K562 (cell line): ENCODE measurements around the gene LPCAT2. TPM values are rescaled to one million over a fixed set of nuclear protein-coding genes. Genes with fewer than 3 reads are reported as not detected.

Source experiments
- ATAC-seq: fragments of 200-7000 bp; cut with Tn5 transposase; 3 replicates; pipeline ENCODE4 v1.9.1; 2020; ENCODE audit warnings: moderate library complexity
- BruUV-seq: library from RNA; stranded (reverse); fragments of 400-500 nt; replicated peaks from 2 replicates; lab custom pipeline; 2021; lab: Mats Ljungman, UMichigan
- CTCF ChIA-PET: fragments of 300-600 bp; formaldehyde crosslinking; extraction: SDS; loops from one replicate; lab custom pipeline; 2021; ENCODE audit warnings: low intra/inter-chr PET ratio; lab: Yijun Ruan, JAX
- POLR2A ChIA-PET: fragments of 300-600, 350-650 bp; sonication (Branson Sonifier 250); formaldehyde crosslinking; extraction: SDS; loops from one replicate; lab custom pipeline; 2021; ENCODE audit warnings: antibody characterized with exemption, inconsistent platforms; lab: Yijun Ruan, JAX
- DNase-seq, 4 experiments: peaks; one replicate each; pipeline versions ENCODE4 v3.0.0 to v3.0.0-alpha.2; 2011 to 2018; ENCODE audit warnings: low spot score in 3 of 4, mixed read lengths in 3 of 4; ENCODE audit errors: extremely low read depth in 1 of 4
- FAIRE-seq: peaks from 2 replicates; lab custom pipeline; 2011; peaks lifted over from hg19 to GRCh38; lab: Jason Lieb, UNC
- H2AFZ ChIP-seq: 2 replicates; pipeline ENCODE4 v1.6.0; 2011; ENCODE audit warnings: low read depth, low read length, control low read depth, inconsistent platforms
- H3K27ac ChIP-seq: fragments of 200-600 bp; 3 replicates; pipeline ENCODE4 v1.8.0; 2011; ENCODE audit warnings: low read depth, mild to moderate bottlenecking, control low read depth, inconsistent platforms, low read length, moderate library complexity, mixed read lengths; ENCODE audit errors: extremely low read depth
- H3K27me3 ChIP-seq, 2 experiments: fragments of 300-600 bp in 1 of 2; 2 replicates in 1 of 2; 3 replicates in 1 of 2; pipeline versions ENCODE4 v1.6.0 to v1.8.0; 2011; ENCODE audit warnings: inconsistent platforms in 2 of 2, low read length in 2 of 2, mild to moderate bottlenecking in 1 of 2, mixed read lengths in 1 of 2, moderate library complexity in 1 of 2; ENCODE audit not compliant: control insufficient read depth in 2 of 2, insufficient read depth in 2 of 2
- H3K36me3 ChIP-seq: fragments of 300-600 bp; 3 replicates; pipeline ENCODE4 v1.8.0; 2011; ENCODE audit warnings: mild to moderate bottlenecking, low read length, inconsistent platforms; ENCODE audit not compliant: control insufficient read depth, insufficient read depth
- H3K4me1 ChIP-seq, 2 experiments: fragments of 200-600 bp in 1 of 2; replicated peaks in 1 of 2; 2 replicates in 1 of 2; 3 replicates in 1 of 2; pipeline versions ENCODE4 v1.5.1 to v1.8.0; 2011; ENCODE audit warnings: inconsistent platforms in 2 of 2, low read length in 2 of 2, mild to moderate bottlenecking in 1 of 2, mixed read lengths in 1 of 2, moderate library complexity in 1 of 2; ENCODE audit not compliant: control insufficient read depth in 2 of 2, insufficient read depth in 2 of 2
- H3K4me2 ChIP-seq: 2 replicates; pipeline ENCODE4 v1.6.1; 2011; ENCODE audit warnings: low read length, control low read depth, inconsistent platforms, mixed read lengths; ENCODE audit not compliant: insufficient read depth
- H3K4me3 ChIP-seq: fragments of 200-600 bp; sonication (generic), shearing (Covaris generic); 2 replicates; pipeline ENCODE4 v1.5.1; 2016; ENCODE audit warnings: control low read depth, inconsistent platforms
- H3K79me2 ChIP-seq: fragments of 200-600 bp; 3 replicates; pipeline ENCODE4 v1.8.0; 2011; ENCODE audit warnings: low read length, inconsistent platforms; ENCODE audit not compliant: control insufficient read depth, insufficient read depth
- H3K9ac ChIP-seq, 2 experiments: 2 replicates each; pipeline versions ENCODE4 v1.6.0 to v1.6.1; 2011; ENCODE audit warnings: low read depth in 2 of 2, low read length in 2 of 2, control low read depth in 1 of 2, inconsistent platforms in 1 of 2, mild to moderate bottlenecking in 1 of 2, mixed read lengths in 1 of 2; ENCODE audit not compliant: insufficient read depth in 1 of 2
- H3K9me1 ChIP-seq: one replicate; pipeline ENCODE4 v1.6.0; 2011; ENCODE audit warnings: inconsistent platforms, mild to moderate bottlenecking, low read length, moderate library complexity; ENCODE audit not compliant: control insufficient read depth, insufficient read depth
- H3K9me3 ChIP-seq: replicated peaks from 2 replicates; pipeline ENCODE4 v1.5.1; 2011; ENCODE audit warnings: low read depth, low read length, inconsistent platforms; ENCODE audit not compliant: control insufficient read depth, insufficient read depth
- H4K20me1 ChIP-seq: replicated peaks from 2 replicates; pipeline ENCODE4 v1.6.1; 2011; ENCODE audit warnings: low read length, inconsistent platforms, mixed read lengths; ENCODE audit not compliant: control insufficient read depth, insufficient read depth
- ATF4 ChIP-seq: fragments of 450-650 bp; formaldehyde crosslinking; IDR thresholded peaks from 2 replicates; pipeline ENCODE4 v1.4.0; 2022; ENCODE audit warnings: mild to moderate bottlenecking, moderate library complexity
- CHD4 ChIP-seq: fragments of 200-600 bp; sonication (generic); IDR thresholded peaks from 3 replicates; pipeline ENCODE4 v1.6.1; 2012; ENCODE audit warnings: low read depth, mild to moderate bottlenecking, mixed read lengths, low read length, inconsistent platforms; ENCODE audit not compliant: insufficient read depth, insufficient replicate concordance, poor library complexity, severe bottlenecking
- DDX20 ChIP-seq: fragments of 450-650 bp; IDR thresholded peaks from 2 replicates; pipeline ENCODE4 v1.6.1; 2016; ENCODE audit warnings: missing genetic modification characterization, low read depth, mild to moderate bottlenecking, missing compliant biosample characterization, moderate library complexity
- ESRRA ChIP-seq: fragments of 450-650 bp; IDR thresholded peaks from 2 replicates; pipeline ENCODE4 v1.6.1; 2014; ENCODE audit warnings: low read depth, mild to moderate bottlenecking, moderate library complexity, borderline replicate concordance
- ETV1 ChIP-seq: fragments of 450-650 bp; conservative IDR thresholded peaks from 2 replicates; pipeline ENCODE4 v1.6.1; 2016; ENCODE audit warnings: missing genetic modification characterization, control low read depth, low read depth, missing compliant biosample characterization
- MEF2A ChIP-seq: IDR thresholded peaks from 2 replicates; pipeline ENCODE4 v1.6.1; 2011; ENCODE audit warnings: low read depth, mild to moderate bottlenecking, low read length, moderate library complexity; ENCODE audit not compliant: control insufficient read depth
- MEF2D ChIP-seq: conservative IDR thresholded peaks from 2 replicates; pipeline ENCODE4 v1.6.1; 2016; ENCODE audit warnings: low read depth, missing genetic modification characterization, missing compliant biosample characterization
- NFXL1 ChIP-seq: fragments of 450-650 bp; formaldehyde crosslinking; IDR thresholded peaks from 2 replicates; pipeline ENCODE4 v1.4.0; 2021; ENCODE audit warnings: mild to moderate bottlenecking
- PHB ChIP-seq: fragments of 250-450 bp; sonication (Bioruptor Pico); IDR thresholded peaks from 2 replicates; pipeline ENCODE4 v1.5.0; 2021
- SMC3 ChIP-seq: conservative IDR thresholded peaks from 2 replicates; pipeline ENCODE4 v1.6.1; 2011; ENCODE audit warnings: low read depth, low read length, improper control_type of control experiment; ENCODE audit not compliant: insufficient read depth
- STAT6 ChIP-seq: sonication (generic); formaldehyde crosslinking; IDR thresholded peaks from 2 replicates; pipeline ENCODE4 v1.8.1; 2023; ENCODE audit warnings: mild to moderate bottlenecking, missing genetic modification reagents
- TAL1 ChIP-seq: fragments of 450-650 bp; IDR thresholded peaks from 2 replicates; pipeline ENCODE4 v1.6.1; 2016; ENCODE audit warnings: mild to moderate bottlenecking
- TCFL5 ChIP-seq: fragments of 250-450 bp; sonication (Bioruptor Pico); conservative IDR thresholded peaks from 2 replicates; pipeline ENCODE4 v1.6.1; 2021; ENCODE audit warnings: mild to moderate bottlenecking, moderate library complexity, matching md5 sums
- U2AF2 ChIP-seq: fragments of 200-400 bp; formaldehyde crosslinking; optimal IDR thresholded peaks from 2 replicates; pipeline ENCODE3; 2017; ENCODE audit warnings: low read depth, mild to moderate bottlenecking, low read length
- ZNF134 ChIP-seq: fragments of 250-450 bp; sonication (Bioruptor Pico); conservative IDR thresholded peaks from 2 replicates; pipeline ENCODE4 v1.4.0; 2020
- ZNF324 ChIP-seq: fragments of 250-450 bp; sonication (Bioruptor Pico); IDR thresholded peaks from 2 replicates; pipeline ENCODE4 v1.4.0; 2020; ENCODE audit warnings: mild to moderate bottlenecking
- WGBS: fragments of 100-300 bp; shearing (Covaris generic); methylation state at CpG from one replicate; pipeline ENCODE4 v1.1.6; 2016; ENCODE audit warnings: low coverage, mixed read lengths; ENCODE audit not compliant: insufficient coverage; ENCODE audit errors: missing lambda C conversion rate; 5-methylcytosine and 5-hydroxymethylcytosine counted together
- in situ Hi-C: fragments of 300-500 bp; cut with MboI; formaldehyde crosslinking; loops from 4 replicates; pipeline ENCODE4 v1.15.0; 2018; ENCODE audit warnings: inconsistent platforms, mixed read lengths
- intact Hi-C: fragments of 100-400 bp; cut with micrococcal nuclease; formaldehyde crosslinking; loops from 2 replicates; pipeline ENCODE4 v1.14.2; 2022
- polyA plus RNA-seq, 8 experiments: library from polyadenylated mRNA; depleted of rRNA in 4 of 8; stranded (reverse) in 5 of 8; unstranded in 3 of 8; fragments of >200 nt; fragmentation: Nextera tagmentation in 2 of 8; fragmentation: Illumina TruSeq in 1 of 8; extraction: Ambion mirVana in 2 of 8; extraction: Trizol in 1 of 8; gene quantifications; 2 replicates each; pipeline versions ENCODE4 v1.2.1 to v1.2.3, GENCODE V29; 2011 to 2014; ENCODE audit warnings: inconsistent platforms in 1 of 8, missing spikeins in 1 of 8
- total RNA-seq, 7 experiments: library from RNA; depleted of rRNA in 6 of 7; stranded (reverse); fragments of >200 nt in 6 of 7; fragmentation: Illumina TruSeq in 2 of 7; extraction: Trizol in 2 of 7; gene quantifications; 2 replicates each; pipeline versions ENCODE4 v1.2.1 to v1.2.3, GENCODE V29; 2011 to 2021; ENCODE audit warnings: low replicate concordance in 1 of 7

LPCAT2 gene
- total and polyA plus RNA-seq, 9 of the 15 experiments (the other 6 are each of a cell fraction or from before 2014, with no cell fraction given), result 2.9 to 15.0 (median 7.3) TPM

GRCh38 chr16:55470533-55471371 is 38.1 kb upstream of the LPCAT2 start:
- no TSS peak for BruUV-seq
- Histone ChIP-seq H3K27ac (no peak overlapping the region), H3K36me3 (no peaks in the 10 kb centered on the region), H4K20me1 (no peaks in the 10 kb centered on the region; the same call in 1 of the 2 replicates), H3K9ac (no peak overlapping the region), H3K9me1 (no peaks in the 10 kb centered on the region), H3K4me2 (no peak overlapping the region), H3K9me3 (no peaks in the 10 kb centered on the region), H3K79me2 (no peaks in the 10 kb centered on the region), H3K27me3 (peaks cover 0 to 4% of the 10 kb centered on the region in 2 experiments; a peak in 3 of 5 replicates), H3K4me3 (no peak overlapping the region), H3K4me1 (no peaks in the 10 kb centered on the region; a peak in 1 of 5 replicates), H2AFZ (no peak overlapping the region)
- intact Hi-C loops (no loop called here), in situ Hi-C loops (no loop called here)
- FAIRE-seq, result no peak
- no peak for ATAC-seq
- CTCF ChIA-PET, result no interaction called here
- 0% methylated on average over 7 of the region's 7 CpGs for WGBS
- POLR2A ChIA-PET, result interaction anchor here (0.6 kb wide), 1 partner anchor 76 kb away, joined by 3 read pairs; no protein-coding TSS in a partner anchor
- no peak for DNase-seq
- TF ChIP-seq ATF4 (CRISPR knock-in tag) (no peak), TCFL5 (CRISPR knock-in tag) (no peak), ZNF324 (CRISPR knock-in tag) (no peak), SMC3 (no peak), ZNF134 (CRISPR knock-in tag) (no peak), ESRRA (no peak), MEF2A (no peak), ETV1 (tag) (no peak), NFXL1 (CRISPR knock-in tag) (no peak), STAT6 (CRISPR knock-in tag) (no peak), TAL1 (no peak), CHD4 (no peak), MEF2D (tag) (no peak), DDX20 (tag) (no peak), PHB (CRISPR knock-in tag) (no peak), U2AF2 (no peak)
